Stimulated activated CD4-positive, alpha-beta T cell treated with anti-CD3 and anti-CD28 coated beads, Interleukin-4, amount 100 ng/mL, for 1 hour (primary cell): ENCODE measurements around the gene PREX1.
"Not testable (repeated sequence)": the region's sequence is repeated elsewhere in the genome, so short reads cannot be mapped to it uniquely, and the experiment has no call there.

Experiments used
- DNase-seq: peaks from one replicate; pipeline ENCODE4 v3.0.0-alpha.2; 2020

The PREX1 gene

DNA sequence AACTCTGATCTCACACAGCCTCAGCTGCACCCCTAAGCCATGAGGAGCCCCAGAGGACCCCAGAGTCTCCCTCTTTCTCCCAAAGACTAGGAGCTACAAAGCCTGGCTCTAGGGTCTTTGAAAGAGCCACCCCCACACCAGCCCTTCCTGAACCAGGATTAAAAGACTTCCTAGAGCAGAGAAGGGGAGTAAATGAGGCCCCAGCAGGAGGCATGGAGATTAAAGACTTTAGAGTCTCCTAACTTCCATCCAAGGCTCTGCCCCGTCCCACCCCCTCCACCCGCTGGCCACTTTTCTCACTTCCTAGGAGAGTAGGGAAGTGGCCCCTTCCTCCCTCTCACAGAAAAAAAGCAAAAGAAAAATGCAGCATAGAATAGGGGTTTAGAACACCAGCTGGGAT, 1.7 kb downstream of the PREX1 start:
- no peak for DNase-seq

- DNase-seq, result no peak
These were observed 2.3 kb downstream of the PREX1 start for GRCh38 chr20:48825566-48825920.

DNA sequence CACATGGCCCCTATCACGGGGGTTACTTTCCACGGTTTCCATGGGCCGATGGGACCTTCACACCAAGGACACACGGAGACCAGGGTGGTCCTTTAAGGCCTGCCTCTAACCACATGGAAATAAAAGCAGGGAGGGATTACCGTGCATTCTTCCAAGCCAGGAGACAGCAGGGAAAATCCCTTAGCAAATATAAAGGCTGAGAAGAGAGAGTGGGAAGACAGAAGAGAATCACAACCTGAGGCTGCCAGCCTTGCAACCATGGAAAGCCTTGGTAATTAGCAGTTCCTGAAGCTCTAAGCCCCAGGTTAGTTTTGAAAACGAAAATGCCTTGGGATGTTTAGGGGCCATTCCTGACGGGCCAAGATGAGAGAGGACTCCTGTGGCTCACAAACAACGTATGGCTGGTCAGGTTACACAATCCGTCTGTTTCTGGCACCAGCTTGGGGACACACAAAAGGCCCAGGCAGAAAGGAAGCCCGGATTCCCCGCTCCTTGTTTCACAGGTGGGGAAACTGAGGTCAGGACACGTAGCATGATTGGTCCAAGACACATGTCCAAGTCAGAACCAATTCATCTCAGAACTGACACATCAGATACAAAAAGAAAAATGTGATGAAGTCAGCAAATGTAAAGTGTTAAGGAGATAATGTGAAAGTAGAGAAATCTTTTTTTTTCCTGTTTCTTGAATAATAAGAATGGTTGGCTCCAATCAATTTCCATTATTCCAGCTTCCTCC, 2.8 kb downstream of the PREX1 start:
- no peak for DNase-seq

DNA sequence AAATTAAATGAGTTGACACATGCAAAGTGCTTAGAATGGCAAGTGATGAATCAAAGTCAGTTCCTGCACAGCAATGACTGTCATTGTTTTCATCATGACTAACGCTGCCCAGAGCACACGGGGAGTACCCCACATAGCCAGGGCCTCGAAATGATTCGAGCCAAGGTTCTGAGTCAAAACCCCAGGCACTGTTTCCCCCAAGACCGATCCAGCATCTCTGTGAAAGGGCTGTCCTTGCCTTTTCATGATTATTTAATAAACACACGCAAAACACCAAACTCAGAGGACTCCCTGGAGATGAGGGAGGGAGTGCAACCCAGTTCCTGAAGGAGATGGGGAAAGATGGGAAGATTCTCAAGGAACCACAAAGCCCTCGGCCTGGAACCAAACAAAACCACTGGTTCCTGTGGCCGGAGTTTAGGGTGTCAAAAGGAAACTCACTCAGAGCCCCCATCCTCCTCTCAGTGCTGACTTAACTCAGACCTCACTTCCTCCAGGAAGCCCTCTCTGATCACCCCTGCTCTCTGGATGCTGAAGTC, 3.8 kb downstream of the PREX1 start:
- DNase-seq, result peak; percentile 49

- DNase-seq, result no peak
These were observed 4.3 kb downstream of the PREX1 start for GRCh38 chr20:48823476-48823875.

DNA sequence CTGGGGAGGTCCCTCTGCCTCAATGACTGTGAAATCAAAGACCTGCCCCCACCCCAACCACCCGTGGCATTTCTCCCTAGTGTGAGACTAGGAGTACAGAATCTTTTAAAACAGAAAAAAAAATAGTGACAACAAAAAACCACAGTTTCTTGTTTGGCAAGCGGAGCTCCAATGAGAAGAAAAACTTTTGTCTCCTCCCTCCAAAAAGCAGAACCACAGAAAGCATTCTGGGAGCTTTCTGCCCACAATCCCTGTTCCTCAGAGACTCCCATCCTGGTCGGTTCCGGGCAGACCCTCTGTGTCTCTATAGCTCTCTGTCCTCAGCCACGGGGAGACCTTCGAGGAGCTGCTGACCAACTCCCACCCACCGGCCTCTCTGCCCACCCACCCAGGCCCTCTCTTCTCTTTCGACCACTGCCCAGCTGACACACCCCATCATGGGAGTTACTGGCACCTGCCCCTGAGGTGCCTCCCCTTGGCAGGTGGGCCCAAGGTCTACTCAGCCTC, 4.9 kb downstream of the PREX1 start:
- DNase-seq, result no peak

DNA sequence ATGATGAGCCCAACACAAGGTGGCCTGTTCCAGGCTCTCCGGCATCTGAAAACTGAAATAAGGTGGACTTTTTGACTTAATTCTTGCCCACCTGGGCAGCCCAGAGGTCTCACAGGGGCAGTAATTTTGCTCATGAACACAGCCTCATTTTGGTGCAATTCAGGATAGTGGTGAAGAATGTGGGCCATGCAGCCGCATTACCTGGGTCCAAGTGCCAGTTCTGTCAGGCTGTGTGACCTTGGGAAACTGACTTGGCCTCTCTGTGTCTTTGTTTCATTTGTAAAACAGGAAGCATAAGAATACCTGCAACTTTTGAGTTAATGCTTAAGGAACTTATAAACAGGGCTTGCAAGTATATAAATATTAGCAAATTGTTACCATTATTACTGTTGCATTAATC, 5.6 kb downstream of the PREX1 start:
- no peak for DNase-seq

- no peak for DNase-seq
These were observed 6.4 kb downstream of the PREX1 start for GRCh38 chr20:48821261-48821920.

- no peak for DNase-seq
These were observed 7.2 kb downstream of the PREX1 start for GRCh38 chr20:48820649-48820973.

- no peak for DNase-seq
These were observed 7.8 kb downstream of the PREX1 start for GRCh38 chr20:48819821-48820648.

DNA sequence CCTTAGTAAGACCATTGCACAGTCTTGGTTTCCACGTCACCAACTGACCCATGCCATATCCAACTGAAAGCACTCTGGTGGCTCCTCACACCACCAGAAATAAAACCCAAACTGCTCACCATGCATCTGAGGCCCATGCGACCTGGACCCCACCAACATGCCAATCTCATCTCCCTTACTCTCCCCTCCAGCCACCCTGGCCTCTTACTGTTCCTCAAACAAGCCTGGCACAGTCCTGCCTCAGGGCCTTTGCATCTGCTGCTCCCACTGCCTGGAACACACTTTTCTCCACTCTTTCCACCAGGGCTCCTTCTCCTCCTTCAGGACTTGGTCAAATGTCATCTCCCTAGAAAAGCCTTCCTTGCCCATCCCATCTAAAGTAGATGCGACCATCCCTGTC, 8.7 kb downstream of the PREX1 start:
- DNase-seq, result no peak

DNA sequence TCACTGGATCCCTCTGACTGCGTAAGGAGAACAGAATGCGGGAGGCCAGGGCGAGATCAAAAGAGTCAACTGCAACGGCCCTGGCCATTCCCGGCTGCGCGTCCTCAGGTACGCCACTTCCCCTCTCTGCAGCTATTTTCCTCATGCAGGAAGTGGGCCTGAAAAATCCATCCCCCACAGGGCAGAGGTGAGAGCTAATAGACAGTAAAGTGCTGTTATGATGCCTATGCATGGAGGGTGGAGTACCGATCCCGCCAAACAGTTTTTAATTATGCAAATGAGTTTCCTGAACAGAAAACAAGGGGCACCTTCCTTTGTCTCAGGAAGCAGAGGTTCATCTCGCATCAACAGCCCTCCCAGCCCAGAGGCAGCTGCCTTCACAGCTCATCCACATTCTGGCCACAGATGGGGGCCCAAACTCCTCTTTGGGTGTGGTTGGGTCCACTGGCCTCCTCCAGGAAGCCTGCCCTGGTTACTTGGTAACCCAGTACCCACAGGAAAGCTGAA, 9.3 kb downstream of the PREX1 start:
- DNase-seq, result no peak

DNA sequence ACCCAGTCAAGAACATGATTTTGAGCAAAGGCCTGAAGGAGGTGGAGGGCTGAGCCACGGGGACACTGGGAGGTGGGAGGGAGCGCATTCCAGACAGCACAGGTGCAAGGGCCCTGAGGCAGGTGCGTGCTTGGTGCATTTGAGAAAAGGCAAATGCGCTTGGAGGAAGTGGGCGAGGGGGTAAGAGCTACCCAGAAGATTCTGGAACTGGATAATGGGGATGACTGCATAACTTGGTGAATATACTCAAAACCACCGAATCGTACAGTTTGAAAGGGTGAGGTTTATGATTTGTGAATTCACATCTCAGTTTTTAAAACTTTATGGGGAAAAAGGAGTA, 9.8 kb downstream of the PREX1 start:
- no peak for DNase-seq

GRCh38 chr20:48817367-48818030, 10.3 kb downstream of the PREX1 start:
- DNase-seq, result no peak

GRCh38 chr20:48816282-48817205, 11.3 kb downstream of the PREX1 start:
- no peak for DNase-seq

DNA sequence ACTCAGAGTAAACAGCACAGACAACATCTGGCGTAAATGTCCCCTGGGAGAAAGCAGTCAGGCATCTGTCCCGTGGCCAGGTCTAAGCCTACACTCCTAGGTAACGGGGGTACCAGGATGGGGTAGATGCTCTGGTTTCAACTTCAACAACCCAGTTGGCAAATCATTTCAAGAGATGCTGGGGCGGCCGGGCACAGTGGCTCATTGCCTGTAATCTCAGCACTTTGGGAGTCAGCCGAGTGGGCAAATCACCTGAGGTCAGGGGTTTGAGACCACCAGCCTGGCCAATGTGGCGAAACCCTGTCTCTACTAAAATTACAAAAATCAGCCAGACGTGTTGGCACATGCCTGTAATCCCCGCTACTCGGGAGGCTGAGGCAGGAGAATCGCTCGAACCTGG, 12.3 kb downstream of the PREX1 start:
- DNase-seq, result no peak

- DNase-seq, result no peak
These were observed 13.2 kb downstream of the PREX1 start for GRCh38 chr20:48814633-48815032.

- DNase-seq, result no peak
These were observed 13.8 kb downstream of the PREX1 start for GRCh38 chr20:48813930-48814546.

DNA sequence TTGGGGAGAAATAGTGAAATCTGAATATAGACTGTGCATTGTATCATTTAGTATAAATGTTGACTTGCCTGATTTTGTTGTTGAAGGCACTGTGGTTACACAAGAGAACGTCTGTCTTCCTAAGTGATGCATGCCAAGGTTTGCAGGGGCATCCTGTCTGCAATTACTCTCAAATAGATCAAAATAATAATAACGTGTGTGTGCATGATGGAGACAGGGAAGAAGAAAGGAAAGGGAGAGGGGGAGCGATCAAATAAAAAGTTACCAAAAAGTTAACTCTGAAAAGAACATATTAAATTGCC, 14.4 kb downstream of the PREX1 start:
- no peak for DNase-seq

- no peak for DNase-seq
These were observed 15.0 kb downstream of the PREX1 start for GRCh38 chr20:48812600-48813445.

- DNase-seq, result not testable (repeated sequence)
These were observed 15.7 kb downstream of the PREX1 start for GRCh38 chr20:48812114-48812513.
